T1000 (cell line): ENCODE measurements around the gene FIBIN.
"Not testable (repeated sequence)": the region's sequence is repeated elsewhere in the genome, so short reads cannot be mapped to it uniquely, and the experiment has no call there.

Source experiments
- DNase-seq: peaks from one replicate; lab custom pipeline; 2025; ENCODE audit warnings: mixed read lengths; lab: John Stamatoyannopoulos, UW

The FIBIN gene

DNA sequence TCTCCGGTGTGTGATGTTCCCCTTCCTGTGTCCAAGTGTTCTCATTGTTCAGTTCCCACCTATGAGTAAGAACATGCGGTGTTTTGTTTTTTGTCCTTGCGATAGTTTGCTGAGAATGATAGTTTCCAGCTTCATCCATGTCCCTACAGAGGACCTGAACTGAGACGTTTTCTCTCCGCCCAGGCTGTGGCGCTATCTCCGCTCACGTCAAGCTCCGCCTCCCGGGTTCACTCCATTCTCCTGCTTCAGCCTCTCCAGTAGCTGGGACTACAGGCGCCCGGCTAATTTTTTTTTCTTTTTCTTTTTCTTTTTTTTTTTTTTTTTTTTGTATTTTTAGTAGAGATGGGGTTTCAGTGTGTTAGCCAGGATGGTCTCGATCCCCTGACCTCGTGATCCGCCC, 16.7 kb upstream of the FIBIN start:
- DNase-seq = not testable (repeated sequence)

DNA sequence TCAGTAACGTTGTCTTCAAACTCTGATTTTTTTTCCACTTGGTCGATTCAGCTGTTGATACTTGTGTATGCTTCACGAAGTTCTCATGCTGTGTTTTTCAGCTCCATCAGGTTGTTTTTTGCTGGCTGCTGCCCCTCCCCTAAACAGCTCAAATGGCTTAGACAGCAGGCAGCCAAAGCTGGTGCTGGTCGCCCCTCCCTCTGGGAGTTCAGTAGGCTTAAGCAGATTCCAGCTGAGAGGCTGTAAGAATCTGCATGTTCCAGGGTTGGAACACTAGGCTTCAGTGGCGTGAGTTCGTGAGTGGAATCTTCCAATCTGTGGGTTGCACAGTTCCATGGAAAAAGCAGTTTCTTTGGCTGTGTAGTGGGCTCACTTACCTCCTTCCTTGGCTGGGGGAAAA, 10.3 kb upstream of the FIBIN start:
- no peak for DNase-seq

DNA sequence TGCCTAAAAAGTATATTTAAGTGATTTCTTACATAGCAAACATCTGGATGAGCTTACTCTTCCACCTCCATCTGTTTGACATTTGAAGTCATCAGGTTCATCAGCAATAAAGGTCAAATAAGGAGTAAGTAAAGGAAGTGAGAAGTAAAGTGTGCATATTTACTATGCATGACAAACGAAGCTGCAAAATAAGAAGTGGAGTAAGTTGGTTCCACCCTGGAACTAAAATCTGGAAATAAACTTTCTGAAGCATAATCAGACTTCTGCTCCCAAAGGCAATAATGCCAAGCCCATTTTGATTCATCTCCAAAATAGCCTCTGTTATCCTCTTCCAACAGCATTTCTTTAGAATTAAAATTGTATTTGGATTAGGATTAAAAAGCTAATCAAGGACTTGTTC, 8.4 kb upstream of the FIBIN start:
- no peak for DNase-seq

DNA sequence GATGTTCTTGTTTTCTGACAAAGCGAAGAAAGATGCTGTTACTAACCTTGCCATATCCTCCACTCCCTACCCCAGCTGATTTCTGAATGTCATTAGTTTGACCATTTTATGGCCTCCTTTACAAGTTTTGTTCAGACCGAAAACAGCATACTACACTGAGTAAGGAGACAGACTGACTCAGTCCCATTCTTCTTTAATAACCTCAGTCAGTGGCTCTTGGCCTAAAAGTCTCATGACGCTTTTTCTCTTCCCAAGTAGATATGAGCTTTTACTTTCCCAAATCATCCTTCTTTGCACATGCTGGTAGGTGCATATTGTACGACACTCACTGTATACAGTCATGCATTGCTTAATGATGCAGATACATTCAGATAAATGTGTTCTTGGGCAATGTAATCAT, 8.0 kb upstream of the FIBIN start:
- no peak for DNase-seq

DNA sequence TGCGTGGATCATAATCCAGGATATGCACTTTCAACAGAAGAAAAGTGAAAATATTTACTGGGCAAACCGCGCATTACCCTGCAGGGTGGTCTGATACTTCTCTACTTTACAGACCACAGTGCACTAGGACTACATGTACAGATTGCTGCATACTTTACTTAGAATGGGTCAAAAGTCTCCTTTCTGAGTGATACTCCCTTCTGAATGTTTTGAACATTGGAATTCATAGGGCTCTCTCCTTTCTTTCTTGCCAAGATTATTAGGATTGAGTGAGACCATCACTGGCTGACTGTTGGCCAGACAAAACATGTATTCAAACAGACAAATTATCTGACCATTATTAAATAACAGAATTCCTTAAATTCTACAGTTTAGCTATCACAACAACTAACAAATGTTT, 6.6 kb upstream of the FIBIN start:
- no peak for DNase-seq

DNA sequence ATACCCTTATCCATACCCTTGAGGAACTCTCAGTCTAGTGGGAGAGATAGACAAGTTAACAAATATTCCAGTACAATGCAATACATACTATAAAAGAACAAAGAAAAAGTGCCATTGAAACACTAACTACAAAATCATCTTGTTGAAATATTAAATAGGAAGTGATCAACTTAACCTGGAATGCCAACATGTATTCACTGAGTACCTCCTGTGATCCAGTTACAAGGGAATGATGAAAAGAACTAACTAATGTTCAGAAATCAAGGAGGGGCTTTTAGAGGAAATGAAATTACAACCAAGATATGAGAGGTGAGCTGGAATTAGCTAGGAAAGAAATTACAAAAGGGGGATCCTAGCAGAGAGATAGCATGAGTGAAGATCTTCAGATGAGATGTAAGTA, 6.2 kb upstream of the FIBIN start:
- no peak for DNase-seq

DNA sequence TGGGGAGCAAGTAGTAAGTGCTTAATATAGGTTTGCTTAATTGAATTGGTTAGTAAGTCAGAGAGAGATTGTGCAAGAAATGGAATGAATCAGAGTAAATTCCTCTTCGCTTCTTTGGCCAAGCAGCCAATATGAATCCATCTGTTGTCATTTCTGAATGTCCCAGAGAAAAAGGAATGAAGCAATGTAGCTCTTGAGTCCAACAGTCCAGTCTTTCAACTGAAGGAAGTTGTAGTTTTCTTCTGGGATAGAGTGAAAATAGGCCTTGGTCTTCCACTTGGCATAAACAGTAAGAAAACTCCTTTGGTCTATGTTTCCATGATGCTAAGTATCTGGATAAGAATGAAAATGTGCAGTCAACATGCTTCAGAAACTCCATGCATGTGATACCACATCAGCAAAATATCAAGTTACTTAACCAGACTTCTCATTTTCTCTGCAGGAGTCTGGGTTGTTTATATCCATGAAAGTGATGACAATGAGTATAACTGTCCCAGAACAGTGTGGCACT, 1.8 kb upstream of the FIBIN start:
- DNase-seq = no peak

DNA sequence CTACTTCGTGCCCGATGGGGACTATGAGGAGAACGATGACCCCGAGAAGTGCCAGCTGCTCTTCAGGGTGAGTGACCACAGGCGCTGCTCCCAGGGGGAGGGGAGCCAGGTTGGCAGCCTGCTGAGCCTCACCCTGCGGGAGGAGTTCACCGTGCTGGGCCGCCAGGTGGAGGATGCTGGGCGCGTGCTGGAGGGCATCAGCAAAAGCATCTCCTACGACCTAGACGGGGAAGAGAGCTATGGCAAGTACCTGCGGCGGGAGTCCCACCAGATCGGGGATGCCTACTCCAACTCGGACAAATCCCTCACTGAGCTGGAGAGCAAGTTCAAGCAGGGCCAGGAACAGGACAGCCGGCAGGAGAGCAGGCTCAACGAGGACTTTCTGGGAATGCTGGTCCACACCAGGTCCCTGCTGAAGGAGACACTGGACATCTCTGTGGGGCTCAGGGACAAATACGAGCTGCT, 751 bp downstream of the FIBIN start:
- DNase-seq = no peak

DNA sequence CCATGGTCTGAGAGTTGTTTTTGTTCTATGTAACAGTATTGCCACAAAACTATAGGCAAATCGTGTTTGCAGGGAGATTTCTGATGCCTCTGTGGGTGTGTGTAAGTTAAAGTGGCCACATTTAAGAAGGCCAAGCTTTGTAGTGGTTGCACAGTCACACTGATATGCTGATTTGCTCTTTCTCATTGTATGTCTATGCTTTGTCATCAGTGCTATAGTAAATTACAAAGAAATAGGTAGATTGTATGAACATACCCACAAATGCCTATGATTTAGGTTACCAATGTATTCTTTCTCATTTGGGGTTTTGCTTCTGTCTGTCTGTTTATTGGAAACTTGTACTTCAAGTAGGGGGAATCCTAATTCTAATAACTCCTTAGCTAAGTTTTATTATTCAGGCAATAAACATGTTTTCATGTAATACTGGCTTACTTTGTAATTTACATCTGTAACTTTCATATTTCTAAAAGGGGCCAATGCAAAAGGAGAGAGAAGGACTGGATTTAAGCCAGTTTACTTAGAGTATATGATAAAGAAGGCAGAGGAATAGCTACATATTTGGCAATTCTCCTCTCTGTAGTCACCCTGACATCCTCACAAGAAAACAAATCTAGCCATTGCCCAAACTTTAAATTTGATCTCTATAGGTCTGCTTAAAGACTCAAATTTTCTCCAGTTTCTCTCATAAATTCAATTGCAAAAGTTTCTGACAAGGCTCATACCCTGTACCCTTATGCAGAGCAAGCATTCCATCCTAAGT, 2.0 kb downstream of the FIBIN start:
- no peak for DNase-seq

DNA sequence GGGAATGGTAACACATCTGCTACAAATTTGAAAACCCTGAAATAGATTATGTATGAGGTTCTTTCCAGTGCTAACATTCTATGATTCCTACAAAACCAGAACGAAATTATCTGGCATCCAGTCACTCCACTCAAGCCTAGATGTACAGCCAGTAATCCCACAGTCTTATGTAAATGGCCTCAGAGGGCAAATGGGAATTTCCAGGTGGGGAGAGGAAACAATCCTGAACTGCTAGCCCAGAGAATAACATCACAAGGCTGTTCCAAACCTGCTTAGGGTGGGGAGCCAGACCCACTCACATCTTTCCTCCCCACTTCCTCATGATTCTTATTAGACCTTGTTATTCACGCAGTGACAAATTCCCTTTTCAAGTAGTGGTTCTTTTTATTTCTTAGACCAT, 3.5 kb downstream of the FIBIN start:
- no peak for DNase-seq

DNA sequence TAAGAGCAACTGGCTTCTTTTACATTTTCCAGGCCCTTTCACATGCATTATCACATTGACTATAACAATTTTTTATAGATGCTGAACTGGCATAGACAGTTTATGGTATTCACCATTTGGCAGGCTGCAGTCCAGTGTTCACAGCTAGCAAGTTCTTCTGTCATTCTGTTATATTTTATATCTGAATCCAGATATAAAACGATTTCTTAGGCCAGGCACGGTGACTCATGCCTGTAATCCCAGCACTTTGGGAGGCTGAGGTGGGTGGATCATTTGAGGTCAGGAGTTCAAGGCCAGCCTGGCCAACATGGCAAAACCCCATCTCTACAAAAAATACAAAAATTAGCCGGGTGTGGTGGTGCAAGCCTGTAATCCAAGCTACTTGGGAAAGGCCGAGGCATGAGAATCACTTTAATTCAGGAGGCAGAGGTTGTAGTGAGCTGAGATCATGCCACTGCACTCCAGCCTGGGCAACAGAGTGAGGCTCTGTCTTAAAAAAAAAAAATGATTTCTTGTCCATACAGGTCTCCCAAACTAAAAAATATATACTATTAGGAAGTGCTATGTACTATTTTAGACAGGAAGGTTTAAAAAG, 7.3 kb downstream of the FIBIN start:
- not testable (repeated sequence) for DNase-seq

DNA sequence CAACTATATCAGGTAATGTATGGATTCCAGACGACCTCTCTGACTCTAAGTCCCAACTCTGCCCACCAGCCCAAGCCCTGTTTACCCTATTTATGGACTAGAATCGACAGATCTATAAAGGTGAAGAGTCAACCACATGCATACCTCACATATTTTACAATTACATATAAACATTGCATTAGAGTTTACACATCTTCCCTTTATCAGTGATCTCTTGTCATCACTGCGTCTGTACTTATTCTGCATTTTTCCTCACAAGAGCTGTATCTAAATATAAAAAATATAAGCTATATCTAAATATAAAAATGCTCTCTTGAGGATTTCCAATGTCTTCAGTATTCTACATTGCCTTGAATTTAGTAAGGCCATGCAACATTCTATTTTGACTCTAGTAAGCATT, 8.5 kb downstream of the FIBIN start:
- no peak for DNase-seq

DNA sequence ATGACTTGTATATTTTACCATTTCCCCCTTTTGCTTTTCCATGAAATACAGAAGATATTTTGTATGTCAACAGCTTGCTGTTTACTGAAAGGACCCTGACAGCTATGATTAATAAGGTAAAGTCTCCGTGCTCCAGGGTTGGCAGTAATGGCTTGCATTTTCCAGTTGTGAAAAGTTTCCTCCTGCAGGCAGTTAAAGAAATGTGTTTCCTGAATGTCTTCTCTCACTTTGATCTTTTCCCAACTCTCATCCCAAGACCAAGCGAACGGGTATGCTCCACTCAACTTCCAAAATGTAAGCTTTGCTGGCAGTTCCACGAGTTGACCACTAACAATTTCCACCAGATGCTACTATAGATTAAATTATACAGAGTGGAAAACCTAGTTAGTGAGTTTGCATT, 8.9 kb downstream of the FIBIN start:
- DNase-seq = no peak

DNA sequence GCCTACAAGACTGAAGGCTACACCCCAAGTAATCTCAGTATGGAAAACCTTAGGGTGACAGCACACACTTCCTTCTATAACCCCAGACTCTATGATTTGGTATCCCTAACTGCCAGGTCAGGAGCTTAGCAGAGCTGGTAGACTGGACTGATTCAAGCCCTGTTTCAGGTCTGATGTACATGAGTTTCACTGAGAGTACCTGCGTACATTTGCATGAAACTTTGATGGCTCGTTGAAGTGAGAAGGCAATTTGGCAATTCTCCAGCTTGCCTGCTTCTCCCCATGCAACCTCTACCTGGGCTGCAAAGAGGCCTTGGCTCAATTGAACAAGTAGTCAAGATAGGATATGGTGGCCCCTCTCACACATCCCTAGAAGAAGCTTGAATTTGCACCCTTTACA, 10.2 kb downstream of the FIBIN start:
- no peak for DNase-seq

DNA sequence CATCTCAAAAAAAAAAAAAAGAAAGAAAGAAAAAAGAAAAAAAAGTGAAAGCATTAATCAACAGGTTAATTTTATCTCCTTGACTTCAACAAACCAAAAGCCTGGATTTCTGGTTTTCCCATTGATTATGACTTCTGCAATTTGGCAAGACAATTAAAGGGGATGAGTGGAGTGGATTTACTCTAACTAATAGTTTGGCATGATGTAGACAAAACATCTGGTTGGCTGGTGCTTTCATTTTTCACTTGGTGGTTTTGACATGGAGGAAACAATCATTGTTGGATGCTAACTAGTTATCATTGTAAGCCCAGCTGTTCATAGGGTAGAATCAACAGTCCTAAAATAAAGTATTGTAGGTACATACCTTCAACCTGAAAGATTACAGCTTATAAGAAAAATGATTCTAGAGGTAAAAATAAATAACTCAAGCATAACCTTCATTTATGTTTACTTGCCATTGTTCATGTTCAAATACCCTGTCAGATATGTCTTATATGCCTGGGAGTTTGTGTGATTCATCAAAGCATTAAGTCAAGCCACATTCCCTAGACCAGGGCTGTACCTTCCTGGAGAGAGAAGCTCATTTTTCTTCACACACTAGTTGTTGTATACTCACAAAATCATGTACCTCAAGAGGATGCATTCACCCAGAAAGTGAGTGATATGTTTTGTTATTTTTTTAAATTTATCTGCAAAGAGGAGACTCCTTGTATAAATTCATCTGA, 15.1 kb downstream of the FIBIN start:
- no peak for DNase-seq

DNA sequence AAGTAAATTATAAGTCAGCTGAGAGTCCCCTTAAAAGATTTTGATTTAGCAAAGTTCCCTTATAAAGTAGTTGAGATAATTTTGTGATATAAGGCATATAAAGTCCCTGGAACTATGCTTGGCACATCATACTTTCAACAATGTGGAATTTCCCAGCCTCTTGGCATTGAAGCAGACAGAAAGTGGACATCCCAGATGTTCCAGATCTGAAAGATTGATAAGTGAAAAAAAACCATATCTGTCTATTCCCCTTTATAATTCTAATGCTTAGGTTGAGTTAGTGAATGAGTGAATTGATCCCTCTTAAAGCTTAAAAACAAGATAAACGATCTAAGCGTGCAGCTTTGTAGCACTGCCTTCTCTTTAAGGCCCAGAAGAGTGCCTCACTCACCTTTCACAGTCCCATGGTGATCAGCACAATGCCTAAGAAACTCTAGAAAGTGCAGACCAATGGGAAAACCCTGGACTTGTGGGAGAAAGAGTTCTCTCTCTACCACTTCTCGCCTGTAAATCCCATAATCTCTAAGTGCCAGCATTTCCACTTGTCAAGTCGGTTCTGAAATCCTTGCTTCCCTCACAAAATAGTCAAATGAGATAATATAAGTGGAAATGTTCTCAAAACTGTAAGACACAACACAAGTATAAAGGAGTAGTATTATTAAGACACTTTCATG, 17.8 kb downstream of the FIBIN start:
- no peak for DNase-seq

DNA sequence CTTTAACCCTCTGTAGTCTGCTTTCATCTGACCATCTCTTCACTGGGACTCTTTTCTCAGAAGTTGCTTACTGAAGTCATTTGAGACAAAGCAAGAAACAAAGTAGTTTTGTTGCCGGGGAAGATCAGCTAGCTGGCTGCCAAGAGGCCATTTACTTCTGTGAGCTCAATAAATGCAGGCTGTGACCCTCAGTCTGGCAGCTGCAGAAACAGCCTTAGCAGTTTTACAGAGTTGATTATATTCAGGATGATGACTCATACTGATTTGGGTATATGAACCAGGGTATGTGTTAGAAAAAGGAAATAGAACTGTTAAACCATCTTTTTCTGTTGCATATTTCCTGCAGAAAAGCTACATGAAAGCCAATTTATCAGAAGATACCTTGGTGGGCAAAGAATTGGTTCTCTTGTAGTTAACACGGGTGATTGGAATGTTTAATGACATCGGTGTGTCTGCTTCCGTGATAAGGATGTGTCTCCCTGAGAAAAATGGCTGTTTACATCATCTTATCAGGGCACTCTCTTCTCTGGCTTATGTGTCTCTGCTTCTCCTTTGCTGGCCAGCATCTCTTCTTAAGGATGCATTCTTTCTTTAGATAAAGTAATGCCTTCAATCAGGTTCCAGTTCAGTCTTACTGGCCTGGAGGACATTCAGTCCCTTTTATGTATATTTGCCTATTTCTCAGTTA, 18.5 kb downstream of the FIBIN start:
- no peak for DNase-seq

DNA sequence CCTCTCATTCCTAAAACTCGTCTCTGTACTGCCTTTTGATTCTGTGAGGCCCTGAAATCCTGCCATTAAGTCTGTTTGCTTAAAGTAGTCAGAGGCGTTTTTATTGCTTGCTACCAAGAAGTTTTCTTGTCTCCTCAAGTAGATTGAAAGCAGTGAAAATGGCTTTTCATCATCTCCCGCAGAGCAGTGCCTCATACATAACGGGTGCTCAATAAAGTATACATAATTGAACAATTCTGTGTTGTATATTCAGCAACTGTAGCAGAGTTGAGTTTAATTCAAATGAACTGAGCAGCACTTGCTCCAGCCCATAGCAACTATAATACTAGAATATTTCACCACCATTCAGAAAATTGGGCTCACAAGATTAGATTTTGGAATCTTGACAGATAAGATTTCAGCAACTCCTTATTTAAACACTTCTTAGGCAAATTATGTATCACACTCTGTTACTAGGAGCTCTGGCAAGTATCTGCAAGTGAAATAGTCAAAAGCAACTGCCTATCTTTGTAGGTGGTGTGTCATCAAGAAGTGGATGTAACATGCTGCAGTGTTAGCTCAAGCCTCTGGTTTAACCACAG, 20.0 kb downstream of the FIBIN start:
- no peak for DNase-seq

DNA sequence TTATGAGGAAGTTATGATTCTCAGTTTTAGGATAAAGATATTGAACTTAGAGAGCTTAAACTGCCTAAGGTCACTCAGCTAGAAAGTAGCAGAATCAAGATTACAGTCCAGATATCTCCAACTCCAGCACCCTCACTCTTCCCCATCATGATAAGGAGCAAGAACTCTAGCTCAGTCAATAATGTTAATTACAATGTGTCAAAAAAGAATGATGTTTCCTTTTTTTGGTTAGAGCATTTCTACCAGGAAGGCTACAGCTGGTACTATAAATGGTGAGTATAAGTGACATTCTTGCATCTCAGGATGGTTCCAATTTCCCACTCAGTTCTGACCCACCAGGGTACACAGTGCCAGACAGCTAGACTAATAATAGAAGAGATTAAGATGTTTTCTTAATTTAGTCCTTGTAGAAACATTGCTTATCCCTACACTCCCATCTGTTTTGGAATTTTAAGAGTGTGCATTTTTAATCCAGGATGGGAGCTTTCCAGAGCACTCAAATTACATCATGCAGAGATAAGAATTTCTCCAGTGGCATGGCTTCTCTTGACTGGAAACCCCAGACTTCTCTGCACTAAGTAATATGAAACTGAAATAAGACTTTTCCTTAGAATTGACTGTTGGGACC, 25.1 kb downstream of the FIBIN start:
- no peak for DNase-seq

DNA sequence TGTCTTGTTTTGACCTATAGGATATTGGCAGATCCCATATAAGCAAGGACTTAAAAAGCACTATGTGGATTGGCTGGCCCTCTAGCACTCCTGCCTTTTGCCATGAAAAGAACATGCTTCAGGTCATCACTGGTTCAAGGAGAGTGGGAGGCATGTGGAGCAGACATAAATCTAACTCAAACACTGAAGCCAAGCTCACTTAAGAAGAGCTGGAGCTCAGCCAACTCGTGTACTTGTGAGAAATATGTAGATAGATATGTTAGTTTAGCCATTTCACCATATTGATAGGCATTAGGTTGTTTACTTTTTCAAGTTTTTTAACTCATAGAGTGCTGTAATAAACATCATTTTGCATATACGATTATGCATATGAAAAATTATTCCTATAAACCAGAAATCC, 26.8 kb downstream of the FIBIN start:
- DNase-seq = no peak

DNA sequence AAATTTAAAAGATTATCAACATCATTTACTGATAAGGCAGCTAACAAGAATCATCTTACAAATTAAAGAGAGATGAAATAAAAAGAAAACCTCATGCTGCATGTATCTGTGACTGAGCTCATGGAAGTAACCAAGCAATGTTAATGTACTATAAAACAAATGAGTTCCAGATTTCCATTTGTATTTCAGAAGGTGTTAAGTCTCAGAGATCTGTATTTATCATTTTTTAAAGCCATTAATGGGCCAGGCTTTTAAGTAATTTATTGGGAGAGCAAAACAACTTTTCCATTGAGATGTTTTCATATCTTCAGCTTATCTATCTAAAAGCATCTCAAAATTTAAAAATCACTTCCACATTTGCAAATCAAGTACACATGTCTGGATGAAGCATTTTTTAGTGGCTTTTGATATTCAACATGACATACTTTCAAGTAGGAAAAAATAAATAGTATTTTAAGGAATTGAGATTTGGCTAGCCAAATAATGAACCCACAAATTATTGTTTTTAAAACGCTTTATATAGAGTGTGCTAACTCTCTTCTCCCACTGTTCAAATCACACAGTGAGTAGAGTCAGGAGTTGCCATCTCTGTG, 28.8 kb downstream of the FIBIN start:
- DNase-seq = no peak
